ENCODE measurements around the gene GNG4.

Gene GNG4

DNA sequence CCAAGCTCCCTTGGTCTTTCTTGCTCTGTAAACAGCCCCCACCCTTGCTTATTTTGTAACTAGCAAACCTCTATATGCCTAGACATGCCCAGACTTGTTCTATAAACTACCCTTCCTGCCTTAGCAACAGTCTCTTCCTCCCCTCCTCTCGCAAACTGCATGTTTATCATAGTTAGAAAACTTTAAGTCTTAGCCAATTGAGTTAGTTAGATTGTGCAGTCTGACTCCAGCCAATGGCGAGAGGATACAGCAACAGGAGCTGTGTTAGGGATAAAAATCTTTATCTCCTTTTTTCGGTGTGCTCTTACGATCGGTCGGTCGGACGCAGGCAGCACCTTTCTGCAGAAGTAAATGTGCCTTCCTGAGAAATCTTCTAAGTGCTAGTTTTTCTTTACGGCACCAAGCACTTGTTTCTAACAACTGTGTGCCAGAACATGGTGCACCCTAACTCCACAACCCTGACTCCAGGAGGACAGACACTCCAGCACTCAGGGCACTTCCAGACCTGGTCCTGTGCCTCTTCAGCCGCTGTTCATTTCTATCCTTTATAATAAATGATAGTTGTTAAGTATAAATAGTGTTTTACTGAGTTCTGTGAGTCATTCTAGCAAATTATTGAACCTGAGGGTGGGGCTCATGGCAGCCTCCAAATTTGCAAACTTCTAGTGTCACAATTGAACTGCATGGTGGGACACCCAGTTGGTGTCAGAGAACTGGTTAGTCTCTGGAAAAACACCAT is 25.7 kb upstream of the GNG4 start:
- H3K9me3 ChIP-seq (ENCODE audit: insufficient read depth, low read length): peaks cover 32% of the 10 kb centered on the region
- no peaks in the 10 kb centered on the region for H3K27me3 ChIP-seq (ENCODE audit: low read depth, low read length)
- TF ChIP-seq EZH2phosphoT487 (IDR thresholded peaks at IDR 0.05; ENCODE audit: low read depth): no peak
- TF ChIP-seq, protein P1, sequence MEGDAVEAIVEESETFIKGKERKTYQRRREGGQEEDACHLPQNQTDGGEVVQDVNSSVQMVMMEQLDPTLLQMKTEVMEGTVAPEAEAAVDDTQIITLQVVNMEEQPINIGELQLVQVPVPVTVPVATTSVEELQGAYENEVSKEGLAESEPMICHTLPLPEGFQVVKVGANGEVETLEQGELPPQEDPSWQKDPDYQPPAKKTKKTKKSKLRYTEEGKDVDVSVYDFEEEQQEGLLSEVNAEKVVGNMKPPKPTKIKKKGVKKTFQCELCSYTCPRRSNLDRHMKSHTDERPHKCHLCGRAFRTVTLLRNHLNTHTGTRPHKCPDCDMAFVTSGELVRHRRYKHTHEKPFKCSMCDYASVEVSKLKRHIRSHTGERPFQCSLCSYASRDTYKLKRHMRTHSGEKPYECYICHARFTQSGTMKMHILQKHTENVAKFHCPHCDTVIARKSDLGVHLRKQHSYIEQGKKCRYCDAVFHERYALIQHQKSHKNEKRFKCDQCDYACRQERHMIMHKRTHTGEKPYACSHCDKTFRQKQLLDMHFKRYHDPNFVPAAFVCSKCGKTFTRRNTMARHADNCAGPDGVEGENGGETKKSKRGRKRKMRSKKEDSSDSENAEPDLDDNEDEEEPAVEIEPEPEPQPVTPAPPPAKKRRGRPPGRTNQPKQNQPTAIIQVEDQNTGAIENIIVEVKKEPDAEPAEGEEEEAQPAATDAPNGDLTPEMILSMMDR (IDR thresholded peaks at IDR 0.05; ENCODE audit: low read depth, low read length): no peak
- no peaks in the 10 kb centered on the region for H4K20me1 ChIP-seq (ENCODE audit: insufficient read depth, low read length)
- H3K9ac ChIP-seq (ENCODE audit: low read length): no peak overlapping the region
- no peak overlapping the region for H3K4me2 ChIP-seq (ENCODE audit: low read length)
- H3K27ac ChIP-seq (ENCODE audit: low read length): no peak overlapping the region
- peaks cover 32% of the 10 kb centered on the region for H3K36me3 ChIP-seq (replicated peaks; ENCODE audit: low read depth, low read length)
- H3K4me3 ChIP-seq (ENCODE audit: low read length): no peak overlapping the region
- H2AFZ ChIP-seq (ENCODE audit: low read depth, low read length): no peak overlapping the region
- no peaks in the 10 kb centered on the region for H3K4me1 ChIP-seq (ENCODE audit: low read length)
- H3K79me2 ChIP-seq (ENCODE audit: low read length): no peaks in the 10 kb centered on the region

GRCh38 chr1:235673981-235674380 is 24.4 kb upstream of the GNG4 start:
- peaks cover 45% of the 10 kb centered on the region for H3K36me3 ChIP-seq (replicated peaks; ENCODE audit: low read depth, low read length)
- no peaks in the 10 kb centered on the region for H3K27me3 ChIP-seq (ENCODE audit: low read depth, low read length)

DNA sequence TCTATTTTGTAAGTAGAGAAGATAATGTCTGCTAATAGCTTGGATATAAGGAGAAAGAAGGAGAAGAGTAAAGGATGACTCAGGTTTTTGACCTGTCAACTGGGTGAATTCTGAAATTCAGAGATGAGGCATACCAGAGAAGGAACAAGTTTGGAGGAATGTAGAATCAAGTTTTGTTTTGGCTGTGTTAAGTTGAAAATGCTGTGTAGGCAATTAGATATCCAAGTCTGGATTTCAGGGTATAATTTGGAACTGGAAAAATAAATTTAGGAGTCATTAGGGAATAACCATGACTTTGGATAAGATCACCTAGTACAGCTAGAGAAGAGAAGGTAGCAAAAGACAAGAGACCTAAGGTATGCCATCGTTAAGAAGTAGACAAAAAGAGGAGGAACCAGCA is 22.4 kb upstream of the GNG4 start:
- H3K27ac ChIP-seq (ENCODE audit: low read length): no peak overlapping the region
- peaks cover 52% of the 10 kb centered on the region for H3K9me3 ChIP-seq (ENCODE audit: insufficient read depth, low read length)
- H2AFZ ChIP-seq (ENCODE audit: low read depth, low read length): no peak overlapping the region
- no peak overlapping the region for H3K4me2 ChIP-seq (ENCODE audit: low read length)
- H3K27me3 ChIP-seq (ENCODE audit: low read depth, low read length): no peaks in the 10 kb centered on the region
- H3K4me1 ChIP-seq (ENCODE audit: low read length): no peaks in the 10 kb centered on the region
- TF ChIP-seq, protein P1 (IDR thresholded peaks at IDR 0.05; ENCODE audit: low read depth, low read length): no peak
- no peak for TF ChIP-seq EZH2phosphoT487 (IDR thresholded peaks at IDR 0.05; ENCODE audit: low read depth)
- H4K20me1 ChIP-seq (ENCODE audit: insufficient read depth, low read length): no peaks in the 10 kb centered on the region
- no peak overlapping the region for H3K4me3 ChIP-seq (ENCODE audit: low read length)
- peaks cover 49% of the 10 kb centered on the region for H3K36me3 ChIP-seq (replicated peaks; ENCODE audit: low read depth, low read length)
- no peaks in the 10 kb centered on the region for H3K79me2 ChIP-seq (ENCODE audit: low read length)
- no peak overlapping the region for H3K9ac ChIP-seq (ENCODE audit: low read length)

More at GRCh38 chr1:235673981-235674380, 24.4 kb upstream of the GNG4 start:
- peaks cover 45% of the 10 kb centered on the region for H3K9me3 ChIP-seq (ENCODE audit: insufficient read depth, low read length)
- no peak for TF ChIP-seq EZH2phosphoT487 (IDR thresholded peaks at IDR 0.05; ENCODE audit: low read depth)
- TF ChIP-seq, protein P1 (IDR thresholded peaks at IDR 0.05; ENCODE audit: low read depth, low read length): no peak
- no peak overlapping the region for H2AFZ ChIP-seq (ENCODE audit: low read depth, low read length)
- H3K9ac ChIP-seq (ENCODE audit: low read length): no peak overlapping the region
- no peaks in the 10 kb centered on the region for H4K20me1 ChIP-seq (ENCODE audit: insufficient read depth, low read length)
- no peak overlapping the region for H3K4me3 ChIP-seq (ENCODE audit: low read length)
- no peaks in the 10 kb centered on the region for H3K79me2 ChIP-seq (ENCODE audit: low read length)
- H3K4me1 ChIP-seq (ENCODE audit: low read length): no peaks in the 10 kb centered on the region
- H3K4me2 ChIP-seq (ENCODE audit: low read length): no peak overlapping the region
- no peak overlapping the region for H3K27ac ChIP-seq (ENCODE audit: low read length)

DNA sequence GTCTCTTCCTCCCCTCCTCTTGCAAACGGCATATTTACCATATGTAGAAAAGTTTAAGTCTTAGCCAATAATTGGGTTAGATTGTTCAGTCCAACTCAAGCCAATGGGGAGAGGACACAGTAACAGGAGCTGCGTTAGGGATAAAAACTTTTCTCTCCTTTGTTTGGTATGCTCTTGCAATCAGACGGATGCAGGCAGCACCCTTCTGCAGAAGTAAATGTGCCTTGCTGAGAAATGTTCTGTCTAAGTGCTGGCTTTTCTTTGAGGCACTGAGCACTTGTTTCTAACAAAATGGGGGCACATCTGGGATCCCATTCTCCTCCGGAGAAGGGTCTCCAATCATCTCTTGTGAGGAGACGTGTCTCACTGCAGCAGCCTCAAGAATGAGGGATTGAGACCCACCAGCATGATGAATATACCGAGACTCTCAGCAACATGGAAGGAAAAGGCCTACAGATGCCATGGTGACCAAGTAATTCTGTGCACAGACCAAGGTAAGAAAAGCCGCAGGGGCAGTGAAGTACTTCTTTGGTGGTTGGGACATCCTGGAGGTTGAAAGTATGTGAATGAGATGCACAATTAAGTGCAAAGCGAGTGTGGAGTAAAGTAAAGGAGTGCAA is 20.7 kb upstream of the GNG4 start:
- TF ChIP-seq EZH2phosphoT487 (IDR thresholded peaks at IDR 0.05; ENCODE audit: low read depth): no peak
- TF ChIP-seq, protein P1 (IDR thresholded peaks at IDR 0.05; ENCODE audit: low read depth, low read length): no peak
- Histone ChIP-seq H3K4me3 (ENCODE audit: low read length) (no peak overlapping the region), H3K4me1 (ENCODE audit: low read length) (no peaks in the 10 kb centered on the region), H2AFZ (ENCODE audit: low read depth, low read length) (no peak overlapping the region), H4K20me1 (ENCODE audit: insufficient read depth, low read length) (no peaks in the 10 kb centered on the region), H3K27ac (ENCODE audit: low read length) (no peak overlapping the region), H3K4me2 (ENCODE audit: low read length) (no peak overlapping the region), H3K36me3 (replicated peaks; ENCODE audit: low read depth, low read length) (peaks cover 35% of the 10 kb centered on the region), H3K9me3 (ENCODE audit: insufficient read depth, low read length) (peaks cover 42% of the 10 kb centered on the region), H3K79me2 (ENCODE audit: low read length) (no peaks in the 10 kb centered on the region), H3K27me3 (ENCODE audit: low read depth, low read length) (no peaks in the 10 kb centered on the region), H3K9ac (ENCODE audit: low read length) (no peak overlapping the region)

Measured in OCI-LY3 (cell line).